IMR-90 (cell line): ENCODE data around the gene TSPAN8.

ENCODE experiments used
- CEBPB ChIP-seq: IDR thresholded peaks from 2 replicates; pipeline ENCODE4 v1.6.1; 2012; ENCODE audit warnings: low read depth, low read length, improper control_type of control experiment
- MAFK ChIP-seq: IDR thresholded peaks from 2 replicates; pipeline ENCODE4 v1.6.1; 2012; ENCODE audit warnings: low read depth, low read length, improper control_type of control experiment
- MAZ ChIP-seq: IDR thresholded peaks from 2 replicates; pipeline ENCODE4 v1.6.1; 2012; ENCODE audit warnings: low read depth, mild to moderate bottlenecking, low read length, improper control_type of control experiment, moderate library complexity, borderline replicate concordance
- POLR2A ChIP-seq: IDR thresholded peaks from 2 replicates; pipeline ENCODE4 v1.6.1; 2012; ENCODE audit warnings: mild to moderate bottlenecking, low read depth, low read length
- RAD21 ChIP-seq: IDR thresholded peaks from 2 replicates; pipeline ENCODE4 v1.6.1; 2012; ENCODE audit warnings: low read length, improper control_type of control experiment
- RFX5 ChIP-seq: IDR thresholded peaks from 2 replicates; pipeline ENCODE4 v1.8.0; 2012; ENCODE audit warnings: low read depth, mild to moderate bottlenecking, low read length, moderate library complexity
- USF2 ChIP-seq: fragments of 150-350 bp; IDR thresholded peaks from 2 replicates; pipeline ENCODE4 v1.6.1; 2017; ENCODE audit warnings: mild to moderate bottlenecking, antibody characterized with exemption, low read length, low read depth
- TF ChIP-seq, protein P1 (sequence below): conservative IDR thresholded peaks from 2 replicates; pipeline ENCODE4 v1.5.1; 2012; ENCODE audit warnings: mild to moderate bottlenecking, low read depth, low read length, improper control_type of control experiment

DNA sequence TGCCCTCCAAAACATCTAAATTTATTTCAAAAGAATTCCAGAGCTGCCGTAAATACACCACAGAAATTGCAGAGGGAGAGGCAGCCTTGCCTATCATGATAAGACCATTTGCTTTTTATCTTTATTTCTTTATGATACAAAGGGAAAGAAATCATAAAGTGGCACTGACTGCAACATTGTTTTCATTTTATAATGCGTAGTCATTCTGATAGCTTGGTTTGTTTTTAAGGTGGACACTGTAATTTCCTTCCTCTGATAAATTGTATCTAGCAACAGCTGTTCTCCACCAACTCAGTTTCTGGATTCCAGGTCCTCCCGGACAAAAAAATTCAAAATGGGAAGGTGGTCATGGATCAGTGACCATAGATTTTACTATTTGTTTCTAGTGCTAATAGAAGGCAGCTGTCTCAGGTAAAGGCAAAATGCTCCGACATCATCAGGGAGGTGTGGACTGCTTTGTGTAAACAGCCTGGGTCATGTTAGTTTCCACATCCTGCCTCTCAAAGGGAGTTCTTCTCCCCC is 623 bp upstream of the TSPAN8 start:
- no peak for TF ChIP-seq POLR2A
- TF ChIP-seq, protein P1, sequence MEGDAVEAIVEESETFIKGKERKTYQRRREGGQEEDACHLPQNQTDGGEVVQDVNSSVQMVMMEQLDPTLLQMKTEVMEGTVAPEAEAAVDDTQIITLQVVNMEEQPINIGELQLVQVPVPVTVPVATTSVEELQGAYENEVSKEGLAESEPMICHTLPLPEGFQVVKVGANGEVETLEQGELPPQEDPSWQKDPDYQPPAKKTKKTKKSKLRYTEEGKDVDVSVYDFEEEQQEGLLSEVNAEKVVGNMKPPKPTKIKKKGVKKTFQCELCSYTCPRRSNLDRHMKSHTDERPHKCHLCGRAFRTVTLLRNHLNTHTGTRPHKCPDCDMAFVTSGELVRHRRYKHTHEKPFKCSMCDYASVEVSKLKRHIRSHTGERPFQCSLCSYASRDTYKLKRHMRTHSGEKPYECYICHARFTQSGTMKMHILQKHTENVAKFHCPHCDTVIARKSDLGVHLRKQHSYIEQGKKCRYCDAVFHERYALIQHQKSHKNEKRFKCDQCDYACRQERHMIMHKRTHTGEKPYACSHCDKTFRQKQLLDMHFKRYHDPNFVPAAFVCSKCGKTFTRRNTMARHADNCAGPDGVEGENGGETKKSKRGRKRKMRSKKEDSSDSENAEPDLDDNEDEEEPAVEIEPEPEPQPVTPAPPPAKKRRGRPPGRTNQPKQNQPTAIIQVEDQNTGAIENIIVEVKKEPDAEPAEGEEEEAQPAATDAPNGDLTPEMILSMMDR, result no peak
- no peak for TF ChIP-seq CEBPB
- TF ChIP-seq RFX5, result no peak
- no peak for TF ChIP-seq MAFK
- no peak for TF ChIP-seq RAD21
- no peak for TF ChIP-seq USF2
- no peak for TF ChIP-seq MAZ
